Pancreas (tissue), 10 donors: ENCODE results near the gene MRPS14. TPM values are rescaled to one million over a fixed set of nuclear protein-coding genes. Genes with fewer than 3 reads are reported as not detected.

Source experiments
- ATAC-seq, 4 donors: fragments of 200-7000 bp; cut with Tn5 transposase; one replicate each; pipeline versions ENCODE4 v1.8.0 to v1.9.1; 2020; ENCODE audit warnings: mild to moderate bottlenecking in 4 of 4, moderate library complexity in 4 of 4
- DNase-seq, 6 donors: peaks; one replicate each; pipeline ENCODE4 v3.0.0-alpha.2; 2020
- FAIRE-seq: peaks from 2 replicates; lab custom pipeline; 2012; peaks lifted over from hg19 to GRCh38; lab: Jason Lieb, UNC
- H3K27ac ChIP-seq, 4 donors: fragments of 200-600 bp; sonication (generic); 1 replicate in 3 of 4; 2 replicates in 1 of 4; pipeline versions ENCODE4 v1.5.0 to v1.8.0; 2020
- H3K27me3 ChIP-seq, 4 donors: fragments of 200-600 bp; one replicate each; pipeline ENCODE4 v1.8.0; 2021
- H3K36me3 ChIP-seq, 3 donors: fragments of 200-600 bp; sonication (generic) in 1 of 3; one replicate each; pipeline versions ENCODE4 v1.5.0 to v1.8.0; 2020 to 2021
- H3K4me1 ChIP-seq, 3 donors: fragments of 200-600 bp; one replicate each; pipeline ENCODE4 v1.8.0; 2021
- H3K4me3 ChIP-seq, 4 donors: fragments of 200-600 bp; sonication (generic) in 2 of 4; one replicate each; pipeline versions ENCODE4 v1.5.0 to v1.8.0; 2020 to 2021
- H3K9me3 ChIP-seq, 4 donors: fragments of 200-600 bp; one replicate each; pipeline ENCODE4 v1.8.0; 2021
- CTCF ChIP-seq, 4 donors: fragments of 200-600 bp; sonication (generic) in 3 of 4; IDR thresholded peaks; one replicate each; pipeline versions ENCODE4 v1.5.0 to v1.8.0; 2021; ENCODE audit warnings: antibody characterized with exemption in 4 of 4
- WGBS, 2 donors: extraction: QIAGEN DNeasy Blood & Tissue Kit; methylation state at CpG; one replicate each; pipeline ENCODE4 v1.1.7; 2013; 5-methylcytosine and 5-hydroxymethylcytosine counted together
- intact Hi-C, 3 donors: fragments of 100-400 bp; cut with DNase I; formaldehyde crosslinking; loops; one replicate each; pipeline versions ENCODE4 v1.11.1 to v1.14.2; 2022
- polyA plus RNA-seq, 2 donors: library from polyadenylated mRNA; stranded (reverse); fragments of 200-250 nt; gene quantifications; one replicate each; pipeline ENCODE4 v1.2.3, GENCODE V29; 2013
- total RNA-seq, 6 donors: library from RNA; stranded (reverse); fragmentation: NEBNext Ultra II Directional in 4 of 6; extraction: Animal tissue kit (Norgen Biotek cat#: 25700) in 4 of 6; gene quantifications; one replicate each; pipeline versions ENCODE4 v1.2.1 to v1.2.4, GENCODE V29; 2021 to 2023
- donor health status: healthy with polysubstance abuse.
- donor health status: DM: no; HTN: no; CAD: no; lungs with moderate emphysema.
- donor health status: DM: no; HTN: no; CAD: no.
- donor health status: control.
- donor health status: control.
- donor health status: Bipolar disorder and iron deficiency.
- donor health status: DM: yes; HTN: yes; CAD: no.
- donor health status: DM: no; HTN: no; CAD: no.
- donor health status: DM: no; HTN: no; CAD: no.
- donor health status: DM: yes; HTN: yes; CAD: no.

Gene MRPS14
- total and polyA plus RNA-seq, 8 donors, result 6.8 to 19.9 (median 15.6) TPM

- intact Hi-C loops, result no loop called here
- H3K4me3 ChIP-seq, result no peak overlapping the region
- 89 to 91% methylated on average over 17 of the region's 17 CpGs for WGBS, 2 donors
- no peak for DNase-seq
- no peak overlapping the region for H3K27ac ChIP-seq
- no peaks in the 10 kb centered on the region for H3K27me3 ChIP-seq
- TF ChIP-seq CTCF (IDR thresholded peaks at IDR 0.05), result no peak
- peaks cover 0 to 12% (median 11%) of the 10 kb centered on the region in 3 donors for H3K36me3 ChIP-seq
- no peak for ATAC-seq
- peaks cover 0 to 16% (median 12%) of the 10 kb centered on the region in 3 donors for H3K4me1 ChIP-seq
- FAIRE-seq, result no peak
- no peaks in the 10 kb centered on the region for H3K9me3 ChIP-seq
These were observed 20.2 kb downstream of the MRPS14 start for GRCh38 chr1:175002910-175003517.

DNA sequence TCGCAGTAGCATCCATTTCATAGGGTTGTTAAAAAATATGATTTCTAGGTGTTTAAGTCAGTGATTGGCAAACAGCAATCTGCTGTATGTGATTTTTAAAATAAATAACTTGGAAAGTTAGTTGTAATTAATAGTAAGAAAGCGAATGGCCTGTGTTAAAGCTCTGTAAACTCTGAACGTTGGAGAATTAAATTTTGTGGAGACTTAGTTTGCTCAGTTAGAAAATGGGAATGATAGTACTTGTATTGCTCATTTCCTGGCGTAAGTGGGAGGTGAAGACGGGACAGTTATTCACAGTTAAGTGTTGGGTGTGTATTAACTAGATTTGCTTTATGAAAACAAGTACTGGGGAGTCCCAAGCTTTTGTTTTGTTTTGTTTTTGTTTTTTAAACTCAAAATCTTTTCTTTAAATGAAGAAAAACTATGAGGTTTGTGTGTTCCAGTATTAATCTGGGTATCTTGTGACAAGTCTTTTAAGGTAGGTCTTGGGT is 22.5 kb downstream of the MRPS14 start:
- intact Hi-C loops, result no loop called here
- WGBS, 2 donors, result 2 to 3% methylated on average over 5 of the region's 5 CpGs
- no peaks in the 10 kb centered on the region for H3K27me3 ChIP-seq
- no peak for TF ChIP-seq CTCF (IDR thresholded peaks at IDR 0.05)
- peaks cover 0 to 24% (median 12%) of the 10 kb centered on the region in 3 donors for H3K4me1 ChIP-seq
- H3K9me3 ChIP-seq, result no peaks in the 10 kb centered on the region
- ATAC-seq, result no peak
- H3K36me3 ChIP-seq, result no peaks in the 10 kb centered on the region
- no peak for DNase-seq
- H3K27ac ChIP-seq, result peak overlapping the region in 3 of 4 donors; percentile 99 to 100 (median 99)
- peak overlapping the region; percentile 70 to 87 (median 84) for H3K4me3 ChIP-seq
- no peak for FAIRE-seq

DNA sequence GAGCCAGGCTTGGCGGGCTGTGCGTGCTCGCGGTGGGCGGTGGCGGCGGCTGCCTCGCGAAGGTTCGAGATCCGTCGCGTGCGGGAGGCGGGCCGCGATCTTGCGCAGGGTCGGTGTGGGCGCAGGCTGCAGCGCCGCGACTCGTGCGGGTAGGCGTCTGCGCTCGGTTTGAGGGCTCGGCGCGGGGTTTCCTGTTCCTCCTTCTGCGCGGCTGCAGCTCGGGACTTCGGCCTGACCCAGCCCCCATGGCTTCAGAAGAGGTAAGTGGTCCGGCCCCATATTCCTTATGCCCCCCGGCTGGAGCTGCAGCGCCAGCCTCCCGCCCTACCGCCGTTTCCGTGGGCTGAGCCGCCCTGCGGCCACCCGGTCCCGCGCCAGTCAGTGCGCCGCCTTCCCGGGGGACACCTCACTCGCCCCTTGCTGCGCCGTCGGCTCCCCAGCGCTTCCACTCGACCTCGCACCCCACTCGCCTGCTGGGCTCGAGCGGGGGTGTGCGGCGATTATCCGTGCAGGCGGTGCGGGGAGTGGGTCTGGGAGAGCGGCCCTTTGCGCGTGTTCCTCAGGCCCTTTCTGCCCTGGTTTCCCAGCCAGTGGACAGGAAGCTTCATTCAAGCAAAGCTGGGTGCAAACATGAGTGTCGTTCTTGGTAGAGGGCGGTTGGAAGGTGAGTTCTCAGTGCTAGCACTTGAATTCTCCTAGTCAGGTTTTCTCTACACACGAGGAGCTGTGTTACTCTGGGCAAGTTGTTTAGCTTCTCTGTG is 23.1 kb downstream of the MRPS14 start, which contains the start of gene CACYBP:
TSS of gene CACYBP (plus strand) at position 12 of the 761 bp plus-strand sequence. CDS start at position 246, 234 bp downstream.
- no peaks in the 10 kb centered on the region for H3K9me3 ChIP-seq
- peak within 1 kb of the TSS; percentile 70 to 87 (median 84) for H3K4me3 ChIP-seq
- FAIRE-seq (no peak), ATAC-seq (peak; percentile 11 to 27 (median 16)), DNase-seq (peak in 3 of 6 donors; percentile 66 to 89 (median 80))
- intact Hi-C loops, result no loop called here
- peak within 1 kb of the TSS; percentile 99 to 100 (median 99) for H3K27ac ChIP-seq
- H3K4me1 ChIP-seq, result peaks cover 0 to 24% (median 12%) of the 10 kb centered on the region in 3 donors
- no peaks in the 10 kb centered on the region for H3K36me3 ChIP-seq
- TF ChIP-seq CTCF (IDR thresholded peaks at IDR 0.05), result no peak
- WGBS, 2 donors, result 0% methylated on average over 68 to 71 of the region's 71 CpGs
- H3K27me3 ChIP-seq, result no peaks in the 10 kb centered on the region

DNA sequence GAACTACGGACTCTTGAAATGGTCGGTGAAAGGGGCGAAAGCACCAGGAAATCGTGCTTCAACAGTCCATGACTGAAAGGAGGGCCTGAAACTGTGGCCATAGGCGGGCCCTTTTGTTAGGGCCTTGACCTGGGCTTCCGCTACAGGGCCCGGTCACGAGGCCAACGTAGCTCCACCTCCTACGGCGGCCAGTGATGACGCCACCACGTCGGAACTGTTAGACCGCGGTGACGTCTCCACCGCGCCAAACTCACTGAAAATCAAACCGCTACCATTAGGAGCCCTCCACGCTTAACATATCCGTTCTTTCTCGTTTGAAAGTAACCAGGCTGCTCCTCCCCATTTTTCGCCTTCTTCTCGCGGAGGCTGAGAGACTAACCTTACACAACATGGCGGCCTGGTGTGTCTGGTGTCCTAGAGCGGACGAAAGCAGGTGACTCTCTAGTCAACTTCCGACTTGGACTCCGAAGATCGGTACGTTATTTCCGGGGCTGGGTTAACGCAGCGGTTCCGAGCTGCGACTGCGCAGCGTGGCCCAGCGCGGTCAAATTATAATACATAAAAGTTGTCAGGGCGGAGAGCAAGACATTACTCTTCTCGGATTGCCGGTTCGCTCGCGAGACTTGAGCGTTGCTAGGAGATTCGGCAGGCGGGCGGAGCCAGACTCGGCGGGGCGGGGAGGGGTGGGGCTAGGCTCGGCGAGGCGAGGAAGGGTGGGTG is 23.8 kb downstream of the MRPS14 start:
- FAIRE-seq, result peak; percentile 57
- ATAC-seq, result peak; percentile 83 to 90 (median 84)
- peaks cover 0 to 24% (median 12%) of the 10 kb centered on the region in 3 donors for H3K4me1 ChIP-seq
- H3K36me3 ChIP-seq, result no peaks in the 10 kb centered on the region
- peak overlapping the region; percentile 99 to 100 (median 99) for H3K27ac ChIP-seq
- H3K27me3 ChIP-seq, result no peaks in the 10 kb centered on the region
- DNase-seq, result peak; percentile 97 to 98 (median 98)
- H3K9me3 ChIP-seq, result no peaks in the 10 kb centered on the region
- peak overlapping the region; percentile 19 to 87 (median 76) for H3K4me3 ChIP-seq
- 0% methylated on average over 58 of the region's 58 CpGs for WGBS, 2 donors
- intact Hi-C loops, result no loop called here
- no peak for TF ChIP-seq CTCF (IDR thresholded peaks at IDR 0.05)
